Endothelial cell of umbilical vein (primary cell): ENCODE results near the gene ZFYVE21. TPM values are rescaled to one million over a fixed set of nuclear protein-coding genes. Genes with fewer than 3 reads are reported as not detected.

Source experiments
- BruUV-seq: library from RNA; stranded (reverse); fragments of 400-500 nt; replicated peaks from 2 replicates; lab custom pipeline; 2021; lab: Mats Ljungman, UMichigan
- CTCF ChIA-PET: fragments of 300-600, 350-600 bp; sonication (Branson Sonifier 250); formaldehyde crosslinking; loops from one replicate; lab custom pipeline; 2021; ENCODE audit warnings: antibody characterized with exemption, inconsistent platforms; lab: Charles Lee
- POLR2A ChIA-PET: fragments of 300-600, 350-600 bp; sonication (Branson Sonifier 250); formaldehyde crosslinking; loops from one replicate; lab custom pipeline; 2021; ENCODE audit warnings: antibody characterized with exemption, inconsistent platforms; lab: Charles Lee
- DNase-seq: peaks from one replicate; pipeline ENCODE4 v3.0.0-alpha.2; 2011; ENCODE audit warnings: low read depth, low spot score
- FAIRE-seq: peaks from 2 replicates; lab custom pipeline; 2011; peaks lifted over from hg19 to GRCh38; lab: Jason Lieb, UNC
- H2AFZ ChIP-seq: 2 replicates; pipeline ENCODE4 v1.6.0; 2012; ENCODE audit warnings: low read depth, low read length, control low read depth, inconsistent platforms
- H3K27ac ChIP-seq: 2 replicates; pipeline ENCODE4 v1.5.1; 2011; ENCODE audit warnings: low read depth, mild to moderate bottlenecking, control low read depth, low read length, moderate library complexity; ENCODE audit not compliant: insufficient read depth
- H3K27me3 ChIP-seq, 2 experiments: 2 replicates each; pipeline versions ENCODE4 v1.6.0 to v1.6.1; 2011; ENCODE audit warnings: low read length in 2 of 2, mixed read lengths in 1 of 2; ENCODE audit not compliant: control insufficient read depth in 2 of 2, insufficient read depth in 2 of 2
- H3K36me3 ChIP-seq, 2 experiments: 2 replicates in 1 of 2; 3 replicates in 1 of 2; pipeline ENCODE4 v1.5.1; 2011; ENCODE audit warnings: low read length in 2 of 2, mild to moderate bottlenecking in 1 of 2, moderate library complexity in 1 of 2; ENCODE audit not compliant: control insufficient read depth in 2 of 2, insufficient read depth in 2 of 2; ENCODE audit errors: extremely low read depth in 1 of 2
- H3K4me1 ChIP-seq: 3 replicates; pipeline ENCODE4 v1.5.1; 2011; ENCODE audit warnings: mild to moderate bottlenecking, low read length; ENCODE audit not compliant: control insufficient read depth, insufficient read depth; ENCODE audit errors: extremely low read depth
- H3K4me2 ChIP-seq: 2 replicates; pipeline ENCODE4 v1.6.1; 2011; ENCODE audit warnings: low read length, control low read depth, mixed read lengths; ENCODE audit not compliant: insufficient read depth
- H3K4me3 ChIP-seq, 3 experiments: fragments of 200-600 bp in 1 of 3; sonication (generic), shearing (Covaris generic) in 1 of 3; replicated peaks in 1 of 3; 2 replicates each; pipeline ENCODE4 v1.5.1; 2011 to 2016; ENCODE audit warnings: control low read depth in 3 of 3, low read length in 3 of 3, mild to moderate bottlenecking in 2 of 3, inconsistent platforms in 1 of 3, low read depth in 1 of 3, moderate library complexity in 1 of 3; ENCODE audit not compliant: insufficient read depth in 1 of 3
- H3K79me2 ChIP-seq: 2 replicates; pipeline ENCODE4 v1.6.0; 2012; ENCODE audit warnings: low read length, inconsistent platforms; ENCODE audit not compliant: control insufficient read depth, insufficient read depth
- H3K9ac ChIP-seq: replicated peaks from 2 replicates; pipeline ENCODE3; 2011; ENCODE audit warnings: low read length, control low read depth; ENCODE audit not compliant: insufficient read depth; ENCODE audit errors: extremely low read depth
- H3K9me1 ChIP-seq: replicated peaks from 3 replicates; pipeline ENCODE4 v1.6.0; 2011; ENCODE audit warnings: mild to moderate bottlenecking, low read length; ENCODE audit not compliant: control insufficient read depth, insufficient read depth; ENCODE audit errors: extremely low read depth
- H3K9me3 ChIP-seq: replicated peaks from 2 replicates; pipeline ENCODE4 v1.5.1; 2012; ENCODE audit warnings: low read length, inconsistent platforms; ENCODE audit not compliant: control insufficient read depth, insufficient read depth
- H4K20me1 ChIP-seq: replicated peaks from 2 replicates; pipeline ENCODE3; 2011; ENCODE audit warnings: mild to moderate bottlenecking, low read length; ENCODE audit not compliant: control insufficient read depth, insufficient read depth; ENCODE audit errors: extremely low read depth
- EZH2 ChIP-seq: IDR thresholded peaks from 2 replicates; pipeline ENCODE4 v1.6.1; 2012; ENCODE audit warnings: borderline replicate concordance, low read depth, mild to moderate bottlenecking, moderate library complexity, low read length, inconsistent platforms; ENCODE audit not compliant: severe bottlenecking
- FOS ChIP-seq: IDR thresholded peaks from 2 replicates; pipeline ENCODE4 v1.6.1; 2011; ENCODE audit warnings: mild to moderate bottlenecking, low read length, moderate library complexity, borderline replicate concordance; ENCODE audit not compliant: insufficient read depth
- GATA2 ChIP-seq: IDR thresholded peaks from 2 replicates; pipeline ENCODE4 v1.7.0; 2011; ENCODE audit warnings: low read depth, mild to moderate bottlenecking, moderate library complexity, mixed read lengths, low read length; ENCODE audit not compliant: insufficient read length, insufficient read depth
- JUN ChIP-seq: IDR thresholded peaks from 2 replicates; pipeline ENCODE4 v1.6.1; 2011; ENCODE audit warnings: borderline replicate concordance, low read depth; ENCODE audit not compliant: insufficient read length, insufficient read depth
- MYC ChIP-seq: IDR thresholded peaks from one replicate; pipeline ENCODE4 v1.6.1; 2011; ENCODE audit warnings: mild to moderate bottlenecking, low read depth, low read length
- POLR2A ChIP-seq: IDR thresholded peaks from 2 replicates; pipeline ENCODE4 v1.6.1; 2012; ENCODE audit warnings: low read depth, mild to moderate bottlenecking, control low read depth, low read length
- POLR2AphosphoS5 ChIP-seq: IDR thresholded peaks from 2 replicates; pipeline ENCODE4 v1.6.1; 2012; ENCODE audit warnings: low read depth, mild to moderate bottlenecking, control low read depth, low read length, moderate library complexity; ENCODE audit not compliant: insufficient read depth
- dilution Hi-C: fragments of 300-500 bp; cut with MboI; formaldehyde crosslinking; loops from one replicate; pipeline ENCODE4 v1.15.0; 2019; ENCODE audit warnings: low sequenced_read_pairs; ENCODE audit not compliant: extremely low pct_ligation_motif_present
- intact Hi-C: fragments of 100-400 bp; cut with micrococcal nuclease; formaldehyde crosslinking; loops from one replicate; pipeline ENCODE4 v1.10.0; 2022
- polyA plus RNA-seq, 4 experiments: library from polyadenylated mRNA; depleted of rRNA in 3 of 4; stranded (reverse) in 3 of 4; unstranded in 1 of 4; fragments of >200 nt; gene quantifications; 2 replicates each; pipeline versions ENCODE4 v1.2.1 to v1.2.3, GENCODE V29; 2011 to 2012; ENCODE audit warnings: missing spikeins in 1 of 4
- total RNA-seq: library from RNA; stranded (reverse); gene quantifications from 2 replicates; pipeline ENCODE4 v1.2.3, GENCODE V29; 2021
- TF ChIP-seq, protein P1 (sequence below), 2 donors: IDR thresholded peaks; 1 replicate in 1 of 2; 2 replicates in 1 of 2; pipeline ENCODE4 v1.5.1; 2011; ENCODE audit warnings: low read length in 2 of 2, mild to moderate bottlenecking in 2 of 2, moderate library complexity in 2 of 2, control low read depth in 1 of 2, inconsistent platforms in 1 of 2, low read depth in 1 of 2; ENCODE audit not compliant: insufficient read depth in 1 of 2; ENCODE audit errors: extremely low read depth in 1 of 2
- TF ChIP-seq, protein P2 (sequence below): IDR thresholded peaks from 2 replicates; pipeline ENCODE4 v1.6.1; 2011; ENCODE audit not compliant: insufficient read depth, insufficient read length

Gene ZFYVE21
- total and polyA plus RNA-seq, 2 donors (not counting 3 experiments of a cell fraction or from before 2014, with no cell fraction given), result 54.5 to 98.3 TPM

DNA sequence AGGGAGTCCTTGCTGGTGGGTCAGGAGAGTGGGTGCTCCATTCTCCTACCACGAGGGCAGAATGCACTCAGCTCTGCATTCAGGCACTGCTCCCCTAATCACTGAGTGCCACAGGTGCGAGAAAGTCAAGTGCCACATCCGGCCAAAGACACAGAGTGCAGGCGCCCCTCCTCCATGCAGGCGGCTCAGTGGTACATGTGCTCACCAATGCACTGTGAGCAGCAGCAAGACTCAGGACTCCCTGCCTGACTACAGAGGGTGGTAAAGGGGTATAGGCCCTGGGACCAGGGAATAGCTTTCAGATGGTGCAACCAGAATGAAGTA lies 32.9 kb downstream of the ZFYVE21 start:
- intact Hi-C loops (no loop called here), dilution Hi-C loops (no loop called here)
- H3K79me2 ChIP-seq, result no peaks in the 10 kb centered on the region
- DNase-seq (no peak), FAIRE-seq (no peak)
- ChIA-PET POLR2A (no interaction called here), CTCF (no interaction called here)
- no peak overlapping the region for H2AFZ ChIP-seq
- no TSS peak for BruUV-seq
- no peaks in the 10 kb centered on the region for H3K9me3 ChIP-seq
- no peaks in the 10 kb centered on the region for H4K20me1 ChIP-seq
- no peaks in the 10 kb centered on the region for H3K27me3 ChIP-seq
- TF ChIP-seq MYC, result no peak
- no peak for TF ChIP-seq GATA2
- no peak for TF ChIP-seq EZH2
- no peak for TF ChIP-seq FOS
- TF ChIP-seq POLR2A, result no peak
- no peak for TF ChIP-seq JUN
- TF ChIP-seq, protein P1, sequence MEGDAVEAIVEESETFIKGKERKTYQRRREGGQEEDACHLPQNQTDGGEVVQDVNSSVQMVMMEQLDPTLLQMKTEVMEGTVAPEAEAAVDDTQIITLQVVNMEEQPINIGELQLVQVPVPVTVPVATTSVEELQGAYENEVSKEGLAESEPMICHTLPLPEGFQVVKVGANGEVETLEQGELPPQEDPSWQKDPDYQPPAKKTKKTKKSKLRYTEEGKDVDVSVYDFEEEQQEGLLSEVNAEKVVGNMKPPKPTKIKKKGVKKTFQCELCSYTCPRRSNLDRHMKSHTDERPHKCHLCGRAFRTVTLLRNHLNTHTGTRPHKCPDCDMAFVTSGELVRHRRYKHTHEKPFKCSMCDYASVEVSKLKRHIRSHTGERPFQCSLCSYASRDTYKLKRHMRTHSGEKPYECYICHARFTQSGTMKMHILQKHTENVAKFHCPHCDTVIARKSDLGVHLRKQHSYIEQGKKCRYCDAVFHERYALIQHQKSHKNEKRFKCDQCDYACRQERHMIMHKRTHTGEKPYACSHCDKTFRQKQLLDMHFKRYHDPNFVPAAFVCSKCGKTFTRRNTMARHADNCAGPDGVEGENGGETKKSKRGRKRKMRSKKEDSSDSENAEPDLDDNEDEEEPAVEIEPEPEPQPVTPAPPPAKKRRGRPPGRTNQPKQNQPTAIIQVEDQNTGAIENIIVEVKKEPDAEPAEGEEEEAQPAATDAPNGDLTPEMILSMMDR (IDR thresholded peaks at IDR 0.05; ENCODE audit: extremely low read depth in 1 of 2, insufficient read depth in 1 of 2, low read depth in 1 of 2, low read length in 2 of 2), result no peak
- TF ChIP-seq POLR2AphosphoS5, result no peak
- TF ChIP-seq, protein P2, sequence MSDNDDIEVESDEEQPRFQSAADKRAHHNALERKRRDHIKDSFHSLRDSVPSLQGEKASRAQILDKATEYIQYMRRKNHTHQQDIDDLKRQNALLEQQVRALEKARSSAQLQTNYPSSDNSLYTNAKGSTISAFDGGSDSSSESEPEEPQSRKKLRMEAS, result no peak
- H3K4me2 ChIP-seq, result no peak overlapping the region
- peaks cover 19% of the 10 kb centered on the region for H3K4me1 ChIP-seq
- no peaks in the 10 kb centered on the region for H3K9me1 ChIP-seq
- no peak overlapping the region for H3K4me3 ChIP-seq
- peaks cover 0 to 14% of the 10 kb centered on the region in 2 experiments for H3K36me3 ChIP-seq
- H3K9ac ChIP-seq, result no peak overlapping the region
- H3K27ac ChIP-seq, result no peak overlapping the region
